Neural cell (in vitro differentiated cells): ENCODE measurements around the gene FRZB. TPM values are rescaled to one million over a fixed set of nuclear protein-coding genes. Genes with fewer than 3 reads are reported as not detected.

Experiments used
- H2AFZ ChIP-seq: fragments of 200-600, 300-800 bp; sonication (generic), shearing (Covaris generic); 2 replicates; pipeline ENCODE4 v1.6.0; 2014; ENCODE audit warnings: low read depth, mild to moderate bottlenecking, antibody characterized with exemption, low read length, moderate library complexity
- H3F3A ChIP-seq: fragments of 200-600 bp; shearing (Covaris generic); 2 replicates; pipeline ENCODE4 v1.6.1; 2016; ENCODE audit warnings: mild to moderate bottlenecking, moderate library complexity, mixed read lengths, antibody characterized with exemption, low read length; ENCODE audit not compliant: insufficient read depth, poor library complexity, severe bottlenecking
- H3K27ac ChIP-seq: fragments of 200-600, 300-800 bp; sonication (generic), shearing (Covaris generic); 2 replicates; pipeline ENCODE4 v1.5.1; 2014; ENCODE audit warnings: mild to moderate bottlenecking, low read length, moderate library complexity
- H3K27me3 ChIP-seq: fragments of 300-800, 200-600 bp; sonication (generic), shearing (Covaris generic); 2 replicates; pipeline ENCODE4 v1.6.0; 2014; ENCODE audit warnings: mild to moderate bottlenecking, low read depth, low read length, moderate library complexity; ENCODE audit not compliant: insufficient read depth
- H3K36me3 ChIP-seq: fragments of 300-800, 200-600 bp; sonication (generic), shearing (Covaris generic); 2 replicates; pipeline ENCODE4 v1.5.1; 2014; ENCODE audit warnings: mild to moderate bottlenecking, antibody characterized with exemption, low read length, moderate library complexity; ENCODE audit not compliant: insufficient read depth
- H3K4me2 ChIP-seq: fragments of 300-800, 200-600 bp; sonication (generic), shearing (Covaris generic); 2 replicates; pipeline ENCODE4 v1.6.0; 2014; ENCODE audit warnings: mild to moderate bottlenecking, low read length
- H3K4me3 ChIP-seq: fragments of 300-800, 200-600 bp; sonication (generic), shearing (Covaris generic); 2 replicates; pipeline ENCODE4 v1.5.1; 2014; ENCODE audit warnings: mild to moderate bottlenecking, low read length, moderate library complexity
- H3K79me2 ChIP-seq: fragments of 200-600 bp; shearing (Covaris generic); replicated peaks from 2 replicates; pipeline ENCODE4 v1.6.0; 2014; ENCODE audit warnings: mild to moderate bottlenecking, low read length, moderate library complexity; ENCODE audit not compliant: insufficient read depth
- H3K9ac ChIP-seq: fragments of 300-800, 200-600 bp; sonication (generic), shearing (Covaris generic); 2 replicates; pipeline ENCODE4 v1.6.1; 2016; ENCODE audit warnings: mild to moderate bottlenecking, low read length, mixed read lengths
- H3K9me2 ChIP-seq: fragments of 200-600 bp; shearing (Covaris generic); 2 replicates; pipeline ENCODE4 v1.6.1; 2016; ENCODE audit warnings: mild to moderate bottlenecking, low read length, mixed read lengths; ENCODE audit not compliant: insufficient read depth
- H3K9me3 ChIP-seq: fragments of 200-600, 300-800 bp; sonication (generic), shearing (Covaris generic); 2 replicates; pipeline ENCODE4 v1.6.1; 2016; ENCODE audit warnings: mild to moderate bottlenecking, mixed run types, low read length, moderate library complexity, mixed read lengths
- H4K20me1 ChIP-seq: fragments of 200-600 bp; shearing (Covaris generic); 2 replicates; pipeline ENCODE4 v1.6.1; 2016; ENCODE audit warnings: mild to moderate bottlenecking, mixed run types; ENCODE audit not compliant: insufficient read depth
- CTCF ChIP-seq: fragments of 450-650 bp; IDR thresholded peaks from 2 replicates; pipeline ENCODE4 v1.5.1; 2014; ENCODE audit warnings: antibody characterized with exemption, mild to moderate bottlenecking, moderate library complexity; ENCODE audit not compliant: poor library complexity, severe bottlenecking
- EP300 ChIP-seq: fragments of 450-650 bp; conservative IDR thresholded peaks from 2 replicates; pipeline ENCODE4 v1.6.1; 2014; ENCODE audit warnings: antibody characterized with exemption, mild to moderate bottlenecking, moderate library complexity; ENCODE audit not compliant: poor library complexity, severe bottlenecking
- EZH2 ChIP-seq: fragments of 200-600, 300-800 bp; shearing (Covaris generic), sonication (generic); IDR thresholded peaks from 2 replicates; pipeline ENCODE4 v1.6.1; 2014; ENCODE audit warnings: antibody characterized with exemption, low read length, borderline replicate concordance, mild to moderate bottlenecking; ENCODE audit not compliant: insufficient read depth, poor library complexity, severe bottlenecking
- MXI1 ChIP-seq: fragments of 450-650 bp; conservative IDR thresholded peaks from 2 replicates; pipeline ENCODE4 v1.6.1; 2014; ENCODE audit warnings: antibody characterized with exemption, mild to moderate bottlenecking; ENCODE audit not compliant: poor library complexity, severe bottlenecking
- POLR2AphosphoS5 ChIP-seq: IDR thresholded peaks from 2 replicates; pipeline ENCODE4 v1.6.1; 2012
- RAD21 ChIP-seq: fragments of 450-650 bp; conservative IDR thresholded peaks from 2 replicates; pipeline ENCODE4 v1.6.1; 2014; ENCODE audit warnings: antibody characterized with exemption, mild to moderate bottlenecking, moderate library complexity
- REST ChIP-seq: IDR thresholded peaks from 2 replicates; pipeline ENCODE4 v1.6.1; 2012; ENCODE audit warnings: borderline replicate concordance
- SMC3 ChIP-seq: fragments of 450-650 bp; conservative IDR thresholded peaks from 2 replicates; pipeline ENCODE4 v1.6.1; 2014; ENCODE audit warnings: antibody characterized with exemption, mild to moderate bottlenecking, moderate library complexity; ENCODE audit not compliant: poor library complexity
- TAF1 ChIP-seq: IDR thresholded peaks from 2 replicates; pipeline ENCODE4 v1.6.1; 2012; ENCODE audit warnings: low read depth
- polyA plus RNA-seq: library from polyadenylated mRNA; depleted of rRNA; stranded (reverse); fragments of >200 nt; gene quantifications from 2 replicates; pipeline ENCODE4 v1.2.3, GENCODE V29; 2014

FRZB gene
- polyA plus RNA-seq, 1 donor from 2014 or later, result 3.5 TPM

- Histone ChIP-seq H3K9ac (no peak overlapping the region), H4K20me1 (no peaks in the 10 kb centered on the region), H3K4me2 (no peak overlapping the region), H3K27me3 (no peaks in the 10 kb centered on the region), H3K27ac (no peak overlapping the region), H3F3A (no peaks in the 10 kb centered on the region), H3K9me2 (no peaks in the 10 kb centered on the region), H2AFZ (no peak overlapping the region), H3K9me3 (no peaks in the 10 kb centered on the region), H3K36me3 (peaks cover 9% of the 10 kb centered on the region), H3K79me2 (no peaks in the 10 kb centered on the region), H3K4me3 (no peak overlapping the region)
- no peak for TF ChIP-seq REST
- TF ChIP-seq EZH2, result no peak
- TF ChIP-seq TAF1, result no peak
- no peak for TF ChIP-seq EP300
- no peak for TF ChIP-seq RAD21
- TF ChIP-seq MXI1, result no peak
- no peak for TF ChIP-seq SMC3
- no peak for TF ChIP-seq POLR2AphosphoS5
- TF ChIP-seq CTCF, result no peak
These were observed 48.4 kb upstream of the FRZB start for GRCh38 chr2:182914852-182915251.

GRCh38 chr2:182913064-182913463, 46.6 kb upstream of the FRZB start:
- H3K4me2 ChIP-seq, result no peak overlapping the region
- no peak overlapping the region for H3K4me3 ChIP-seq
- peaks cover 9% of the 10 kb centered on the region for H3K36me3 ChIP-seq
- H3K79me2 ChIP-seq, result no peaks in the 10 kb centered on the region
- no peaks in the 10 kb centered on the region for H3F3A ChIP-seq
- H3K9me2 ChIP-seq, result no peaks in the 10 kb centered on the region
- no peak overlapping the region for H3K9ac ChIP-seq
- no peak overlapping the region for H2AFZ ChIP-seq
- no peak overlapping the region for H3K27ac ChIP-seq
- no peaks in the 10 kb centered on the region for H4K20me1 ChIP-seq
- H3K9me3 ChIP-seq, result no peaks in the 10 kb centered on the region
- H3K27me3 ChIP-seq, result no peaks in the 10 kb centered on the region
- TF ChIP-seq EP300 (no peak), SMC3 (no peak), RAD21 (no peak), CTCF (no peak), REST (no peak), POLR2AphosphoS5 (no peak), EZH2 (no peak), TAF1 (no peak), MXI1 (no peak)
